SK-N-SH (cell line): ENCODE measurements around the gene GLCE.

ENCODE experiments used
- TF ChIP-seq, protein P1 (sequence below): fragments of 200-600 bp; sonication (generic); IDR thresholded peaks from 2 replicates; pipeline ENCODE4 v1.6.1; 2017; ENCODE audit warnings: antibody characterized with exemption, mild to moderate bottlenecking, moderate library complexity
- TF ChIP-seq, protein P2 (sequence below): IDR thresholded peaks from 2 replicates; pipeline ENCODE4 v1.4.0; 2012; ENCODE audit warnings: low read depth, borderline replicate concordance

DNA sequence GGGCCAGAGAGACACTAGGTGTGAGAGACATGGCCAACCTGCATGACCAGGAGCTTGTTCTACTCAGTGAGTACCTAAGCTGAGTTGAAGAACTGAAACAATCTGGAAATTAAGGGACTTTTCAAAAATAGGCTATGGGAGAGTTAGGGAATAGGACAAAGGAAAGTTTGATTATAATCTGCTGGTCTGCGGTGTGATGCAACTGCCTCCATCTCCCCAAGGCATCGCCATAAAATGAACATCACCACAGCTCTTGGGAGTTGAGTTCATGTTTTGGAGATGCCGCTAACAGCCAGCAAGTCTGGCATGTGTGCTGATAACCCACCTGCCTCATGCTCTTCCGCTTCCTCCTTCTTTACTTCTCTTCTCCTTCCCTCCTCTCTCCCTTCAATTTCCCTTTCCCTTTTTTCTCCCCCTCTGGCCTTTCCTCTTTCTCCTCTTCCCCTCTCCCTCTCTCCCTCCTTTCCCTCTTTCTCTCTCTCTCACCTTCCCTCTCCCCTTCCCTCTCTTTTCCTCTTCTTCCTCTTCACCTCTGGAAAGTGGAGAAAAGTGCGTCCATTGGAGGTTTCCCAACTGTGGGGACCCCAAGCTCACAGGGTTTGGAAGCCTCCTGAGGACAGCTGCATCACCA, 39.1 kb upstream of the GLCE start:
- TF ChIP-seq, protein P1, sequence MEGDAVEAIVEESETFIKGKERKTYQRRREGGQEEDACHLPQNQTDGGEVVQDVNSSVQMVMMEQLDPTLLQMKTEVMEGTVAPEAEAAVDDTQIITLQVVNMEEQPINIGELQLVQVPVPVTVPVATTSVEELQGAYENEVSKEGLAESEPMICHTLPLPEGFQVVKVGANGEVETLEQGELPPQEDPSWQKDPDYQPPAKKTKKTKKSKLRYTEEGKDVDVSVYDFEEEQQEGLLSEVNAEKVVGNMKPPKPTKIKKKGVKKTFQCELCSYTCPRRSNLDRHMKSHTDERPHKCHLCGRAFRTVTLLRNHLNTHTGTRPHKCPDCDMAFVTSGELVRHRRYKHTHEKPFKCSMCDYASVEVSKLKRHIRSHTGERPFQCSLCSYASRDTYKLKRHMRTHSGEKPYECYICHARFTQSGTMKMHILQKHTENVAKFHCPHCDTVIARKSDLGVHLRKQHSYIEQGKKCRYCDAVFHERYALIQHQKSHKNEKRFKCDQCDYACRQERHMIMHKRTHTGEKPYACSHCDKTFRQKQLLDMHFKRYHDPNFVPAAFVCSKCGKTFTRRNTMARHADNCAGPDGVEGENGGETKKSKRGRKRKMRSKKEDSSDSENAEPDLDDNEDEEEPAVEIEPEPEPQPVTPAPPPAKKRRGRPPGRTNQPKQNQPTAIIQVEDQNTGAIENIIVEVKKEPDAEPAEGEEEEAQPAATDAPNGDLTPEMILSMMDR = no peak
- TF ChIP-seq, protein P2, sequence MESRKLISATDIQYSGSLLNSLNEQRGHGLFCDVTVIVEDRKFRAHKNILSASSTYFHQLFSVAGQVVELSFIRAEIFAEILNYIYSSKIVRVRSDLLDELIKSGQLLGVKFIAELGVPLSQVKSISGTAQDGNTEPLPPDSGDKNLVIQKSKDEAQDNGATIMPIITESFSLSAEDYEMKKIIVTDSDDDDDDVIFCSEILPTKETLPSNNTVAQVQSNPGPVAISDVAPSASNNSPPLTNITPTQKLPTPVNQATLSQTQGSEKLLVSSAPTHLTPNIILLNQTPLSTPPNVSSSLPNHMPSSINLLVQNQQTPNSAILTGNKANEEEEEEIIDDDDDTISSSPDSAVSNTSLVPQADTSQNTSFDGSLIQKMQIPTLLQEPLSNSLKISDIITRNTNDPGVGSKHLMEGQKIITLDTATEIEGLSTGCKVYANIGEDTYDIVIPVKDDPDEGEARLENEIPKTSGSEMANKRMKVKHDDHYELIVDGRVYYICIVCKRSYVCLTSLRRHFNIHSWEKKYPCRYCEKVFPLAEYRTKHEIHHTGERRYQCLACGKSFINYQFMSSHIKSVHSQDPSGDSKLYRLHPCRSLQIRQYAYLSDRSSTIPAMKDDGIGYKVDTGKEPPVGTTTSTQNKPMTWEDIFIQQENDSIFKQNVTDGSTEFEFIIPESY = no peak
